T-cell (primary cell): ENCODE measurements around the gene ZNF322. TPM values are rescaled to one million over a fixed set of nuclear protein-coding genes. Genes with fewer than 3 reads are reported as not detected.

Experiments
- ATAC-seq, 4 experiments: fragments of 200-7000 bp in 3 of 4; fragments of 150-1000 bp in 1 of 4; cut with Tn5 transposase; replicated peaks in 1 of 4; 1 replicate in 3 of 4; 2 replicates in 1 of 4; pipeline ENCODE4 v1.10.0; 2021; ENCODE audit warnings: moderate library complexity in 3 of 4, mild to moderate bottlenecking in 2 of 4, moderate number of reproducible peaks in 1 of 4
- CTCF ChIA-PET, 2 donors: fragments of 300-600 bp; sonication (Branson Sonifier 250); formaldehyde crosslinking; loops; one replicate each; lab custom pipeline; 2022; ENCODE audit warnings: antibody characterized with exemption in 2 of 2; lab: Charles Lee
- POLR2A ChIA-PET, 2 donors: fragments of 300-600 bp; sonication (Branson Sonifier 250); formaldehyde crosslinking; loops; one replicate each; lab custom pipeline; 2022; ENCODE audit warnings: antibody characterized with exemption in 2 of 2; lab: Charles Lee
- DNase-seq, 35 experiments: peaks; one replicate each; pipeline versions ENCODE4 v3.0.0 to v3.0.0-alpha.2; 2013 to 2023
- H3K27ac ChIP-seq: one replicate; pipeline ENCODE4 v1.5.1; 2013; ENCODE audit warnings: low read length
- H3K27me3 ChIP-seq, 2 experiments: replicated peaks in 1 of 2; 1 replicate in 1 of 2; 2 replicates in 1 of 2; pipeline versions ENCODE4 v1.6.1 to v1.7.0; 2013; ENCODE audit warnings: low read length in 1 of 2, mixed read lengths in 1 of 2; ENCODE audit not compliant: control insufficient read depth in 2 of 2, insufficient read depth in 2 of 2; ENCODE audit errors: extremely low read depth in 1 of 2
- H3K36me3 ChIP-seq, 2 donors: 1 replicate in 1 of 2; 2 replicates in 1 of 2; pipeline versions ENCODE4 v1.6.1 to v1.7.0; 2013; ENCODE audit warnings: low read length in 1 of 2; ENCODE audit not compliant: control insufficient read depth in 2 of 2, insufficient read depth in 1 of 2; ENCODE audit errors: extremely low read depth in 1 of 2
- H3K4me1 ChIP-seq, 2 experiments: 1 replicate in 1 of 2; 2 replicates in 1 of 2; pipeline versions ENCODE4 v1.6.1 to v1.7.0; 2013; ENCODE audit warnings: low read length in 2 of 2, mixed read lengths in 1 of 2; ENCODE audit not compliant: insufficient read depth in 2 of 2, control insufficient read depth in 1 of 2; ENCODE audit errors: extremely low read depth in 1 of 2
- H3K4me3 ChIP-seq, 2 donors: 1 replicate in 1 of 2; 2 replicates in 1 of 2; pipeline versions ENCODE4 v1.5.1 to v1.7.0; 2013; ENCODE audit warnings: mild to moderate bottlenecking in 2 of 2, low read length in 1 of 2, moderate library complexity in 1 of 2; ENCODE audit not compliant: control insufficient read depth in 1 of 2; ENCODE audit errors: extremely low read depth in 1 of 2
- H3K9me3 ChIP-seq: 2 replicates; pipeline ENCODE4 v1.7.0; 2013
- H3K27ac Mint-ChIP-seq, 2 donors: one replicate each; pipeline ENCODE4 v1.8.0; 2020 to 2021; ENCODE audit warnings: mild to moderate bottlenecking in 2 of 2, mixed read lengths in 2 of 2
- H3K27me3 Mint-ChIP-seq, 2 donors: one replicate each; pipeline ENCODE4 v1.8.0; 2021 to 2022; ENCODE audit warnings: mixed read lengths in 2 of 2
- H3K36me3 Mint-ChIP-seq: one replicate; pipeline ENCODE4 v1.8.0; 2021; ENCODE audit warnings: mixed read lengths
- H3K4me1 Mint-ChIP-seq, 3 donors: one replicate each; pipeline ENCODE4 v1.8.0; 2020 to 2022; ENCODE audit warnings: mixed read lengths in 3 of 3, mild to moderate bottlenecking in 1 of 3
- H3K4me3 Mint-ChIP-seq, 3 donors: one replicate each; pipeline ENCODE4 v1.8.0; 2020 to 2022; ENCODE audit warnings: mild to moderate bottlenecking in 3 of 3, mixed read lengths in 3 of 3, moderate library complexity in 3 of 3
- H3K9me3 Mint-ChIP-seq, 3 donors: one replicate each; pipeline ENCODE4 v1.8.0; 2020 to 2022; ENCODE audit warnings: mixed read lengths in 3 of 3
- WGBS: methylation state at CpG from one replicate; pipeline ENCODE4 v1.1.5; 2013; ENCODE audit warnings: missing lambda C conversion rate; ENCODE audit not compliant: insufficient coverage; 5-methylcytosine and 5-hydroxymethylcytosine counted together
- total RNA-seq, 35 experiments: library from RNA in 6 of 35; stranded (reverse) in 6 of 35; fragments of 120-200 nt in 1 of 35; gene quantifications; one replicate each; pipeline versions ENCODE4 v1.2.1 to v1.2.4 and lab custom pipeline; 2013 to 2026

ZNF322 gene
- total RNA-seq, 5 donors from 2014 or later (not counting 1 experiment from before 2014, with no cell fraction given) = 2.9 to 17.9 (median 14.7) TPM

- DNase-seq (peak in 33 of 35 experiments; percentile 32 to 78 (median 50)), ATAC-seq (peak; percentile 88 to 94 (median 94))
- no peaks in the 10 kb centered on the region for H3K9me3 ChIP-seq
- WGBS = 50% methylated on average over 3 of the region's 7 CpGs
- Mint-ChIP-seq H3K36me3 (no peaks in the 10 kb centered on the region), H3K27ac (peak overlapping the region; percentile 76 to 89), H3K27me3 (peaks cover 0 to 8% of the 10 kb centered on the region in 2 donors), H3K9me3 (no peaks in the 10 kb centered on the region), H3K4me3 (peak overlapping the region; percentile 50 to 74 (median 68)), H3K4me1 (peaks cover 7 to 18% (median 10%) of the 10 kb centered on the region in 3 donors)
- peaks cover 4 to 8% of the 10 kb centered on the region in 2 experiments for H3K27me3 ChIP-seq
- POLR2A ChIA-PET = no interaction called here
- peak overlapping the region in 1 of 2 donors; percentile 20 for H3K4me3 ChIP-seq
- H3K4me1 ChIP-seq = no peaks in the 10 kb centered on the region
- H3K27ac ChIP-seq = no peak overlapping the region
- H3K36me3 ChIP-seq = no peaks in the 10 kb centered on the region
- CTCF ChIA-PET = interaction anchor here in 1 of 2 donors (1.1 kb wide), 1 partner anchor 13 kb away, joined by 3 read pairs; no protein-coding TSS in a partner anchor
Measured at GRCh38 chr6:26607434-26608230, 51.9 kb downstream of the ZNF322 start.

- Histone ChIP-seq H3K27ac (no peak overlapping the region), H3K4me3 (no peak overlapping the region)
- peaks cover 7 to 18% (median 9%) of the 10 kb centered on the region in 3 donors for H3K4me1 Mint-ChIP-seq
Measured at GRCh38 chr6:26604797-26605196, 54.7 kb downstream of the ZNF322 start.

GRCh38 chr6:26604026-26604425 lies 55.5 kb downstream of the ZNF322 start:
- no peak overlapping the region for H3K4me3 ChIP-seq
- Mint-ChIP-seq H3K27ac (peak overlapping the region; percentile 3 to 44), H3K27me3 (no peaks in the 10 kb centered on the region), H3K9me3 (no peaks in the 10 kb centered on the region), H3K4me3 (no peak overlapping the region), H3K4me1 (peaks cover 7 to 26% (median 12%) of the 10 kb centered on the region in 3 donors), H3K36me3 (peaks cover 11% of the 10 kb centered on the region)
- H3K4me1 ChIP-seq = no peaks in the 10 kb centered on the region
- DNase-seq = no peak
- ATAC-seq = no peak
- ChIA-PET POLR2A (interaction anchor here in 1 of 2 donors (0.5 kb wide), 1 partner anchor 507 kb away, joined by 10 read pairs; no protein-coding TSS in a partner anchor), CTCF (no interaction called here)
- H3K27ac ChIP-seq = no peak overlapping the region
- no peaks in the 10 kb centered on the region for H3K9me3 ChIP-seq
- WGBS = 71% methylated on average over 1 of the region's 3 CpGs
- H3K36me3 ChIP-seq = peaks cover 0 to 9% of the 10 kb centered on the region in 2 donors
- no peaks in the 10 kb centered on the region for H3K27me3 ChIP-seq

More at GRCh38 chr6:26604797-26605196, 54.7 kb downstream of the ZNF322 start:
- no peaks in the 10 kb centered on the region for H3K27me3 Mint-ChIP-seq
- ATAC-seq (no peak), DNase-seq (no peak)
- ChIA-PET POLR2A (interaction anchor here in 1 of 2 donors (0.5 kb wide), 1 partner anchor 507 kb away, joined by 10 read pairs; no protein-coding TSS in a partner anchor), CTCF (no interaction called here)
- peaks cover 3% of the 10 kb centered on the region for H3K36me3 Mint-ChIP-seq
- no peaks in the 10 kb centered on the region for H3K9me3 Mint-ChIP-seq
- no peak overlapping the region for H3K4me3 Mint-ChIP-seq
- Histone ChIP-seq H3K4me1 (no peaks in the 10 kb centered on the region), H3K27me3 (no peaks in the 10 kb centered on the region), H3K36me3 (peaks cover 0 to 2% of the 10 kb centered on the region in 2 donors), H3K9me3 (no peaks in the 10 kb centered on the region)
- H3K27ac Mint-ChIP-seq = no peak overlapping the region
- WGBS = no CpG with 5 or more reads among the region's 3 CpGs

GRCh38 chr6:26602262-26602661 lies 57.3 kb downstream of the ZNF322 start:
- Mint-ChIP-seq H3K4me1 (peaks cover 0 to 31% (median 18%) of the 10 kb centered on the region in 3 donors), H3K27me3 (no peaks in the 10 kb centered on the region), H3K27ac (no peak overlapping the region), H3K36me3 (peaks cover 20% of the 10 kb centered on the region), H3K9me3 (no peaks in the 10 kb centered on the region), H3K4me3 (no peak overlapping the region)
- Histone ChIP-seq H3K4me1 (peaks cover 8 to 14% of the 10 kb centered on the region in 2 experiments), H3K4me3 (no peak overlapping the region), H3K9me3 (no peaks in the 10 kb centered on the region), H3K27ac (no peak overlapping the region), H3K36me3 (peaks cover 6 to 23% of the 10 kb centered on the region in 2 donors), H3K27me3 (no peaks in the 10 kb centered on the region)
- ATAC-seq (no peak), DNase-seq (no peak)
- ChIA-PET POLR2A (no interaction called here), CTCF (interaction anchor here in 1 of 2 donors (0.5 kb wide), 1 partner anchor 11 kb away, joined by 3 read pairs; no protein-coding TSS in a partner anchor)
- WGBS = no CpG with 5 or more reads among the region's 3 CpGs

GRCh38 chr6:26600759-26601158 lies 58.8 kb downstream of the ZNF322 start:
- Mint-ChIP-seq H3K9me3 (no peaks in the 10 kb centered on the region), H3K4me3 (no peak overlapping the region)

GRCh38 chr6:26599591-26599990 lies 60.0 kb downstream of the ZNF322 start:
- H3K27me3 Mint-ChIP-seq = peaks cover 2 to 4% of the 10 kb centered on the region in 2 donors
- no peaks in the 10 kb centered on the region for H3K9me3 ChIP-seq
- H3K27ac Mint-ChIP-seq = peak overlapping the region in 1 of 2 donors; percentile 34
- ATAC-seq (no peak), DNase-seq (no peak)
- H3K36me3 ChIP-seq = peaks cover 6 to 23% of the 10 kb centered on the region in 2 donors
- no peak overlapping the region for H3K4me3 ChIP-seq
- peaks cover 0 to 34% (median 20%) of the 10 kb centered on the region in 3 donors for H3K4me1 Mint-ChIP-seq
- peak overlapping the region in 1 of 3 donors; percentile 22 for H3K4me3 Mint-ChIP-seq
- WGBS = no CpG with 5 or more reads among the region's 1 CpG
- POLR2A ChIA-PET = interaction anchor here in 1 of 2 donors (0.6 kb wide), 1 partner anchor 63 kb away, joined by 3 read pairs; no protein-coding TSS in a partner anchor
- peaks cover 8 to 22% of the 10 kb centered on the region in 2 experiments for H3K4me1 ChIP-seq
- CTCF ChIA-PET = no interaction called here
- H3K27me3 ChIP-seq = peaks cover 0 to 6% of the 10 kb centered on the region in 2 experiments
- peaks cover 20% of the 10 kb centered on the region for H3K36me3 Mint-ChIP-seq
- H3K9me3 Mint-ChIP-seq = no peaks in the 10 kb centered on the region
- no peak overlapping the region for H3K27ac ChIP-seq

More at GRCh38 chr6:26600759-26601158, 58.8 kb downstream of the ZNF322 start:
- no peaks in the 10 kb centered on the region for H3K9me3 ChIP-seq
- peaks cover 0 to 3% of the 10 kb centered on the region in 2 experiments for H3K27me3 ChIP-seq
- no peak overlapping the region for H3K27ac ChIP-seq
- DNase-seq (no peak), ATAC-seq (no peak)
- Mint-ChIP-seq H3K36me3 (peaks cover 20% of the 10 kb centered on the region), H3K27ac (peak overlapping the region in 1 of 2 donors; percentile 52), H3K4me1 (peaks cover 0 to 31% (median 18%) of the 10 kb centered on the region in 3 donors), H3K27me3 (no peaks in the 10 kb centered on the region)
- peaks cover 6 to 23% of the 10 kb centered on the region in 2 donors for H3K36me3 ChIP-seq
- no peak overlapping the region for H3K4me3 ChIP-seq
- ChIA-PET CTCF (no interaction called here), POLR2A (interaction anchor here (0.6 to 0.7 kb wide), 2 partner anchors 65 to 1751 kb away, joined by 3 read pairs; no protein-coding TSS in a partner anchor)
- H3K4me1 ChIP-seq = peaks cover 8 to 19% of the 10 kb centered on the region in 2 experiments
